Lower lobe of right lung (tissue), 2 donors: ENCODE measurements around the gene FIBCD1. TPM values are rescaled to one million over a fixed set of nuclear protein-coding genes. Genes with fewer than 3 reads are reported as not detected.

Source experiments
- ATAC-seq, 2 donors: fragments of 200-7000 bp; cut with Tn5 transposase; one replicate each; pipeline ENCODE4 v1.9.1; 2020 to 2022; ENCODE audit warnings: mild to moderate bottlenecking in 2 of 2, moderate library complexity in 2 of 2
- DNase-seq: peaks from one replicate; pipeline ENCODE4 v3.0.0-alpha.2; 2020
- H3K27ac ChIP-seq: fragments of 200-600 bp; one replicate; pipeline ENCODE4 v1.8.0; 2022
- H3K27me3 ChIP-seq: fragments of 200-600 bp; one replicate; pipeline ENCODE4 v1.8.0; 2022; ENCODE audit warnings: low read depth
- H3K36me3 ChIP-seq: fragments of 200-600 bp; one replicate; pipeline ENCODE4 v1.8.0; 2022; ENCODE audit warnings: mild to moderate bottlenecking
- H3K4me1 ChIP-seq: fragments of 200-600 bp; one replicate; pipeline ENCODE4 v1.8.0; 2022
- H3K4me3 ChIP-seq: fragments of 200-600 bp; one replicate; pipeline ENCODE4 v1.8.0; 2022; ENCODE audit warnings: mild to moderate bottlenecking
- H3K9me3 ChIP-seq: fragments of 200-600 bp; one replicate; pipeline ENCODE4 v1.8.0; 2022
- intact Hi-C: fragments of 100-400 bp; cut with DNase I; formaldehyde crosslinking; loops from one replicate; pipeline ENCODE4 v1.11.0; 2022
- total RNA-seq: library from RNA; stranded (reverse); fragmentation: NEBNext Ultra II Directional; extraction: Animal tissue kit (Norgen Biotek cat#: 25700); gene quantifications from one replicate; pipeline ENCODE4 v1.2.1, GENCODE V29; 2021
- TF ChIP-seq, protein P1 (sequence below): fragments of 200-600 bp; IDR thresholded peaks from one replicate; pipeline ENCODE4 v1.8.0; 2022; ENCODE audit warnings: antibody characterized with exemption, mild to moderate bottlenecking
- donor health status: DM: no; HTN: yes; CAD: no; lungs with severe emphysema.

The FIBCD1 gene
- total RNA-seq, 1 donor from 2014 or later, result 1.3 TPM

DNA sequence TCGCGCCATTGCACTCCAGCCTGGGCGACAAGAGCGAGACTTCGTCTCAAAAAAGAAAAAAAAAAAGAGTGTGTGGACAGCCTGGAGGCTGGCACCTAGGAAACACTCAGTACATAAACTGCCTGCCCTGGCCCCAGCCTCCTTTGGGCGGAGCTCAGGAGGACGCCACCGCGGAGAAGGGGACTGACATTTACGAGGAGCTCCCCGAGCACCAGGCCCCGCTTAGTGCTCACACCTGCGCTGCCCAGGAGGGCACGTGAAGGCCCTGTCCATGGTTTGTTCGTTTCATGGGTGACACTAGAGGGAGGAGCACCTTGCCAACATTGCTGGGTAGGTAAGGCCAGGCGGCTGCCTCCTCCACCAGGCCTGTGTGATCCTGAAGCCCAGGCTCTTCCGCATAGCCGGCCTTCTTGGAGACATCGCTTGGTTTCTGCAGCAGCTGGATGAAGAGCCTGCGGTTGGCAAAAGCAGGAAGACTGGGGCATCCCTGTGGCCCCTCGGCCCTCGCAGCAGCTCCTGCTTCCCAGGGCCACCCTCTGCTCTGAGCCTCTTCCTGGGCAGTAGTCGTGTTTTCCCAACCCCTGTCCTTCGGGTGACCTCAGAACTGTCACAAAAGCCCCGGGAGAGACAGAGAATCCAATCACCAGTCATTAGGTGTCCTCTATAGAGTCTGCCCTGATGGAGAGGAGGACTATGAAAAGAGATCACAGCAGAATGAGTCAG lies 43.8 kb upstream of the FIBCD1 start:
- intact Hi-C loops, result no loop called here
- Histone ChIP-seq H3K36me3 (no peaks in the 10 kb centered on the region), H3K9me3 (no peaks in the 10 kb centered on the region), H3K27me3 (peaks cover 19% of the 10 kb centered on the region), H3K27ac (no peak overlapping the region), H3K4me3 (no peak overlapping the region), H3K4me1 (no peaks in the 10 kb centered on the region)
- ATAC-seq, result no peak
- no peak for DNase-seq
- TF ChIP-seq, protein P1, sequence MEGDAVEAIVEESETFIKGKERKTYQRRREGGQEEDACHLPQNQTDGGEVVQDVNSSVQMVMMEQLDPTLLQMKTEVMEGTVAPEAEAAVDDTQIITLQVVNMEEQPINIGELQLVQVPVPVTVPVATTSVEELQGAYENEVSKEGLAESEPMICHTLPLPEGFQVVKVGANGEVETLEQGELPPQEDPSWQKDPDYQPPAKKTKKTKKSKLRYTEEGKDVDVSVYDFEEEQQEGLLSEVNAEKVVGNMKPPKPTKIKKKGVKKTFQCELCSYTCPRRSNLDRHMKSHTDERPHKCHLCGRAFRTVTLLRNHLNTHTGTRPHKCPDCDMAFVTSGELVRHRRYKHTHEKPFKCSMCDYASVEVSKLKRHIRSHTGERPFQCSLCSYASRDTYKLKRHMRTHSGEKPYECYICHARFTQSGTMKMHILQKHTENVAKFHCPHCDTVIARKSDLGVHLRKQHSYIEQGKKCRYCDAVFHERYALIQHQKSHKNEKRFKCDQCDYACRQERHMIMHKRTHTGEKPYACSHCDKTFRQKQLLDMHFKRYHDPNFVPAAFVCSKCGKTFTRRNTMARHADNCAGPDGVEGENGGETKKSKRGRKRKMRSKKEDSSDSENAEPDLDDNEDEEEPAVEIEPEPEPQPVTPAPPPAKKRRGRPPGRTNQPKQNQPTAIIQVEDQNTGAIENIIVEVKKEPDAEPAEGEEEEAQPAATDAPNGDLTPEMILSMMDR, result no peak

DNA sequence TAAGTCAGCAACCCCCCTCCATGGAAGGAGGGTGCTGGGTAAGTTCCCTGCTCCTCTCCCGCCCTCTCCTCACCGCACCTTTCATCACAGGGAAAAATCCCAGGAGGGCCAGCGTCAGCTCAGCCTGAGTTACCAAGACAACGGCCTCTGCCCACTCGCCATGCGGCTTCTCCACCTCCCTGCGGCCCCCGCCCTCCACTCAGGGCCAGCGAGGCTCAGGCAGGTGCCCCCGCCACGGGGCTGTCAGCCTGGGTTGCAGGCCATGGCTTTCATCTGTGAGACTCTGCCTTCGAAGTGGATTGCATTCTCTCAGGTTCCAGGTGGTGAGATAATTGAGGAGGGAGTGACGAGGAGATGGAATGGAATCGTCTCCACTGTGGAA lies 42.7 kb upstream of the FIBCD1 start:
- DNase-seq (no peak), ATAC-seq (no peak)
- Histone ChIP-seq H3K36me3 (no peaks in the 10 kb centered on the region), H3K27ac (no peak overlapping the region), H3K27me3 (peaks cover 23% of the 10 kb centered on the region), H3K4me3 (no peak overlapping the region), H3K9me3 (no peaks in the 10 kb centered on the region), H3K4me1 (no peaks in the 10 kb centered on the region)
- TF ChIP-seq, protein P1, result no peak
- intact Hi-C loops, result no loop called here

DNA sequence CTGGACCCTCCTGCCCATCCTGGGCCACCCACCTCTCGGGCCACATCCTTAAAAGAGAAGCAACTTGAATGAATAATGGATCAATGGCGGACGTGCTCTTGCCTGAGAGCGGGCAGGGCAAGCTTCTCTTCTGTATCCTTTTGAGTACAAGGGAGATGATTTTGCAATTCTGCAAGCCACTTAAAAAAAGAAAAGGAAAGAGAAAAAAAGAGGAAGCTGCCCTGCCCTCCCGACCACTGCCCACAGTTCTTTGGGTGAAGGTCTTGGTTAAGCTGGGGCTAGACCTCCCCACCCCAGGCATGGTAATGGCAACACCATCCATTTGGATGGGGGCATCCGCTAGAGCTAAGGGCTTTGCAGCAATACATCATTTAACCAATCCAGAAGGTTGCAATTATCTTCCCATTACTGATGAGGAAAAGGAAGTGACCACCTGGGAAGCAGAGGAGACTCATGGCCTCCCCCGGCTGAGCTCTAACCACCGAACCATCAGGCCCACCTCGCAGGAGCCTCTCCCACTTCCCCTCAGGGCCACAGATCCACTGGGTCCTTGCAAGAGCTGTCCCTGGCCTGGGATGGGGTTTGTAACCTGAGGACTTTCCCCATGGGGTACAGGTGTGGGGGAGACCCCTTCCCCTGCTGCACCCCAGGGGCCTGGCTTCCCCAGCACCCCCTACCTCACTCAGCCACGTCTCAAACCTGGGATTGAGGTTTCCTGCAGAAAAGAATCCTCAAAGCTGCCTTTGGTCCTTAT lies 42.1 kb upstream of the FIBCD1 start:
- DNase-seq, result no peak
- TF ChIP-seq, protein P1, result no peak
- peaks cover 22% of the 10 kb centered on the region for H3K27me3 ChIP-seq
- no peaks in the 10 kb centered on the region for H3K9me3 ChIP-seq
- no peaks in the 10 kb centered on the region for H3K36me3 ChIP-seq
- intact Hi-C loops, result no loop called here
- ATAC-seq, result no peak
- no peak overlapping the region for H3K4me3 ChIP-seq
- no peak overlapping the region for H3K27ac ChIP-seq
- no peaks in the 10 kb centered on the region for H3K4me1 ChIP-seq

DNA sequence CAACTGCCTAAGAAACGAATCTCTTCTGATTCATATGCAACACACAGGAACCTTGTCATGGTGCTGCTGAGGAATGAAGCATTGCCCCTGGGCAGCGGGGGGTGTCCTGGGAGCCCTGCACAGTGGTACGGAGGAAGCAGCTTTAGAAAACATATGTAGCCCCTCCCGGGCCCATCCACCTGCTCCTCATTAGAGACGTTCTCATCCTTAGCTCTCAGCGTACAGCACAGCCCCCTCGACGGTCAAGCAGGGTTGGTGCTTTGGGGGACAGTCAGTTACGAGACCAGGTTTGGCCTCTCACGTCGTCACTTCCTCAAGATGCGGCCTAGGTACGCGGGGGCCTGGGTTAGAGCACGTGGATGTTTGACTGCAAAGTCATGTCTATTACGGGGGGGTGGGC lies 41.5 kb upstream of the FIBCD1 start:
- peaks cover 21% of the 10 kb centered on the region for H3K27me3 ChIP-seq
- DNase-seq (no peak), ATAC-seq (no peak)
- H3K36me3 ChIP-seq, result no peaks in the 10 kb centered on the region
- TF ChIP-seq, protein P1, result no peak
- no peaks in the 10 kb centered on the region for H3K9me3 ChIP-seq
- no peak overlapping the region for H3K27ac ChIP-seq
- H3K4me1 ChIP-seq, result no peaks in the 10 kb centered on the region
- H3K4me3 ChIP-seq, result no peak overlapping the region
- intact Hi-C loops, result no loop called here

DNA sequence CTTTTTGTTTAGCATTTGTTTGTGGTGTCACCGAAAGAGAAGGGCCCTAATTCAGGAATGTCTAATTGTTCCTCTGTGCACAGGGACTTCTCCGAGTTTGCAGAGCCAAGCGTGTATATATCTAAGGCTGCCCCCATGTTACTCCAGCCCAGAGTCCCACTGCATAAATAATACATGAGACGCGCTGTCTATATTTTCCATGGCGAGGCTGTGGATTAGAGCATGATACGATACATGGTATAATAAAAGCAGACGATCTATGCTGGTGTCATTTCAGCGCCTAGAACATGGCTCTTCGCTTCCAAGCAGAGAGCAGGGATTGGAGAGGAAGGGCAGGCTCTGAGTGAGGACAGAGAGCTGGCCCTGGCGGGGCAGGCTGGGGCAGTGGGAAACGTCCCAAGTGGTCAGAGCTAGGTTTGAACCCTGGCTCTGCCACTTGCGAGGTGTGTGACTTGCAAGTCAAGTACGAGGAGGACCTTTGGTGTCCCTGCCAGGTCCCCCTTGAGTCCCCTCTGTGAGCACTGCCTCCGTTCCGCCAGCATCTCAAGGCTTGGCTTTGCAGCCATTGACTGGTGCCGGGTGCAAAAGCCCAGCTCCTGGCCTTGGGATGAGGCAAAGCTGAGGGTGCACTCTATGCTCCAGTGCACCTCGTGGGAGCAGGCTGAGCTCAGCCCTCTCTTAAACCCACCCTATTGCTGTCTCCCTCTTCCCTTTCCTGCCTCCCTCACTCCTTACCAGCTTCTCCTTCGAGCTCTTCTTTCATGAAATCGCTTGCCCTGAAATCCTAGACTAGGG lies 40.7 kb upstream of the FIBCD1 start:
- H3K9me3 ChIP-seq, result no peaks in the 10 kb centered on the region
- intact Hi-C loops, result no loop called here
- ATAC-seq, result no peak
- no peaks in the 10 kb centered on the region for H3K4me1 ChIP-seq
- H3K4me3 ChIP-seq, result no peak overlapping the region
- DNase-seq, result no peak
- H3K27ac ChIP-seq, result no peak overlapping the region
- TF ChIP-seq, protein P1, result no peak
- H3K27me3 ChIP-seq, result peaks cover 24% of the 10 kb centered on the region
- H3K36me3 ChIP-seq, result no peaks in the 10 kb centered on the region
